GM18909 (cell line): Measurements from ENCODE around the gene DPAGT1.
A peak's percentile ranks its signal among the peaks of the same experiment; 100 is the strongest.
"Not testable (repeated sequence)": the region's sequence is repeated elsewhere in the genome, so short reads cannot be mapped to it uniquely, and the experiment has no call there.

Experiments
- ATAC-seq: cut with Tn5 transposase; IDR thresholded peaks from one replicate; pipeline ENCODE4 v1.9.1; 2021; ENCODE audit warnings: mild to moderate bottlenecking; ENCODE audit not compliant: unreplicated experiment, poor library complexity

The DPAGT1 gene

GRCh38 chr11:119116235-119116594 is 14.6 kb upstream of the DPAGT1 start:
- ATAC-seq: no peak

GRCh38 chr11:119115484-119116234 is 14.0 kb upstream of the DPAGT1 start:
- no peak for ATAC-seq

- ATAC-seq: no peak
Measured at GRCh38 chr11:119114351-119114750, 12.7 kb upstream of the DPAGT1 start.

- ATAC-seq: no peak
Measured at GRCh38 chr11:119113716-119114115, 12.1 kb upstream of the DPAGT1 start.

GRCh38 chr11:119112314-119113020 is 10.8 kb upstream of the DPAGT1 start:
- ATAC-seq: no peak

GRCh38 chr11:119111361-119111925 is 9.8 kb upstream of the DPAGT1 start:
- ATAC-seq: no peak

GRCh38 chr11:119110439-119110838 is 8.8 kb upstream of the DPAGT1 start:
- no peak for ATAC-seq

GRCh38 chr11:119109843-119110242 is 8.2 kb upstream of the DPAGT1 start:
- no peak for ATAC-seq

- no peak for ATAC-seq
Measured at GRCh38 chr11:119108857-119109221, 7.2 kb upstream of the DPAGT1 start.

GRCh38 chr11:119108146-119108856 is 6.6 kb upstream of the DPAGT1 start:
- peak; percentile 19 for ATAC-seq

GRCh38 chr11:119107538-119108145 is 6.0 kb upstream of the DPAGT1 start:
- peak; percentile 28 for ATAC-seq

GRCh38 chr11:119106564-119107537 is 5.2 kb upstream of the DPAGT1 start, which contains the start of gene C2CD2L:
C2CD2L (plus strand) TSS chr11:119107344; CDS start chr11:119107742, 398 bp downstream.
- peak; percentile 77 for ATAC-seq

- ATAC-seq: no peak
Measured at GRCh38 chr11:119103793-119104192, 2.1 kb upstream of the DPAGT1 start.

- ATAC-seq: not testable (repeated sequence)
Measured at GRCh38 chr11:119103161-119103664, 1.6 kb upstream of the DPAGT1 start.

- peak; percentile 29 for ATAC-seq
Measured at GRCh38 chr11:119100994-119101758, 477 bp downstream of the DPAGT1 start.

GRCh38 chr11:119100246-119100970 is 1.2 kb downstream of the DPAGT1 start:
- ATAC-seq: no peak

GRCh38 chr11:119099711-119100110 is 1.9 kb downstream of the DPAGT1 start:
- no peak for ATAC-seq
